ENCODE data around the gene RNF4.

DNA sequence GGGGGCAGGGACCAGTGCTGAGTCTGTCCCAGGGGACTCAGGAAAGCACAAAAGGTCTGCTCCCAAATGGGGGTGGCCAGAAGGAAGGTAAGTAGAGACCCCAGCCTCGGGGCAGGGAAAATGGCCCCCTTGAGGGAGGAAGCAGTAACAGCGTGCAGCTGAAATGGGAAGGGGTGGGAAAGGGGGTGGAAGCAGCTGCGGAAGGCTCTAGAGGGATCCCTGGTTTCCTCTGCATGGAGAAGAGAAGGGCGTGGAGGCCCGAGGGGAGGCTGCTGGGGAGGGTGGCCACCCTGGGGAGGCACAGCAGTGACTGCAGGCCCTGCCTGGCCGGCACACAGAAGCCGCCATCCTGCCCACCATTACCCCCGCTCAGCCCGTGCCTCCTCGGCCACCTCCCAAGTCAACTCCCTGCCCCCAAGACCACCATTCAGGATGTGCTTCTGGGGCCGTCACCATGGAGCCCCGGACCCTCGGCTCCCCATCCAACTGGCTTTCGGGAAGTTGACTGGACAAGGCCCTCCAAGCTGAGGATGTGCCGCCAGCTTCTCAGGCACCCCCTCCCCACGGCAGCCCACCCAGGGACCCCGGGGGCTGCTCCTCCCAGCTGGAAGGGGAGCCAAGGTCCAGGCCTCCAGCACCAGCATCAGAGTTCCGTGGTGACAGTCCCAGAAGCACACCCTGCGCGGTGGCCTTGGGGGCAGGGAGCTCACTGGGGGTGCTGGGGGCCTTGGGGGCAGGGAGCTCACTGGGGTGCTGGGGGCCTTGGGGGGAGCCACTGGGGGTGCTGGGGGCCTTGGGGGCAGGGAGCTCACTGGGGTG lies 26.5 kb upstream of the RNF4 start:
- no peak for TF ChIP-seq CTCF (IDR thresholded peaks at IDR 0.05)
- TF ChIP-seq ZFX (IDR thresholded peaks at IDR 0.05; ENCODE audit: borderline replicate concordance) = no peak
